OCI-LY3 (cell line): Measurements from ENCODE around the gene TUBE1.

Experiments used
- CTCF ChIP-seq: fragments of 200-600, 300-600 bp; sonication (generic); IDR thresholded peaks from 2 replicates; pipeline ENCODE4 v1.5.1; 2014; ENCODE audit warnings: antibody characterized with exemption, low read length, low read depth
- EZH2phosphoT487 ChIP-seq: fragments of 200-600 bp; shearing (Covaris generic); IDR thresholded peaks from 2 replicates; pipeline ENCODE4 v1.6.1; 2018; ENCODE audit warnings: antibody characterized with exemption, mixed run types, low read depth

- TF ChIP-seq CTCF, result no peak
- no peak for TF ChIP-seq EZH2phosphoT487
Observed at GRCh38 chr6:112113431-112113830, 26.1 kb upstream of the TUBE1 start.
